A673 (cell line): Measurements from ENCODE around the gene UBE3B. TPM values are rescaled to one million over a fixed set of nuclear protein-coding genes. Genes with fewer than 3 reads are reported as not detected.

Experiments
- BruUV-seq: library from RNA; stranded (reverse); fragments of 400-500 nt; replicated peaks from 2 replicates; lab custom pipeline; 2021; lab: Mats Ljungman, UMichigan
- CTCF ChIA-PET: fragments of 300-600 bp; sonication (Branson Sonifier 250); formaldehyde crosslinking; loops from one replicate; lab custom pipeline; 2022; ENCODE audit warnings: antibody characterized with exemption; lab: Charles Lee
- POLR2A ChIA-PET: fragments of 300-600 bp; sonication (Branson Sonifier 250); formaldehyde crosslinking; loops from one replicate; lab custom pipeline; 2022; ENCODE audit warnings: antibody characterized with exemption; ENCODE audit not compliant: low non-redundant PET; lab: Charles Lee
- DNase-seq: peaks from one replicate; pipeline ENCODE4 v3.0.0-alpha.2; 2015; ENCODE audit warnings: low spot score
- H3K27ac ChIP-seq: fragments of 200-600 bp; sonication (generic); 2 replicates; pipeline ENCODE4 v1.5.1; 2016; ENCODE audit warnings: mixed run types, low read depth, mild to moderate bottlenecking, mixed read lengths, antibody characterized with exemption, low read length; ENCODE audit not compliant: poor library complexity, severe bottlenecking
- H3K27me3 ChIP-seq: fragments of 200-600 bp; sonication (generic); replicated peaks from 2 replicates; pipeline ENCODE4 v1.6.1; 2017; ENCODE audit warnings: mixed run types, low read depth, mild to moderate bottlenecking, mixed read lengths, antibody characterized with exemption, low read length; ENCODE audit not compliant: insufficient read depth, poor library complexity
- H3K36me3 ChIP-seq: fragments of 200-600 bp; sonication (generic); 2 replicates; pipeline ENCODE4 v1.6.1; 2016; ENCODE audit warnings: mixed run types, mild to moderate bottlenecking, mixed read lengths, antibody characterized with exemption, low read length; ENCODE audit not compliant: insufficient read depth, poor library complexity, severe bottlenecking
- H3K4me1 ChIP-seq: fragments of 200-600 bp; sonication (generic); 2 replicates; pipeline ENCODE4 v1.6.1; 2017; ENCODE audit warnings: mixed run types, mild to moderate bottlenecking, mixed read lengths, antibody characterized with exemption, low read length; ENCODE audit not compliant: insufficient read depth, poor library complexity, severe bottlenecking
- H3K4me3 ChIP-seq: fragments of 200-600 bp; sonication (generic); 2 replicates; pipeline ENCODE4 v1.5.1; 2016; ENCODE audit warnings: low read depth, mixed run types, mild to moderate bottlenecking, mixed read lengths, low read length; ENCODE audit not compliant: poor library complexity, severe bottlenecking
- H3K9me3 ChIP-seq: fragments of 200-600 bp; sonication (generic); 2 replicates; pipeline ENCODE4 v1.6.1; 2016; ENCODE audit warnings: mixed run types, low read depth, mild to moderate bottlenecking, mixed read lengths, antibody characterized with exemption, low read length; ENCODE audit not compliant: poor library complexity, severe bottlenecking
- CTCF ChIP-seq: fragments of 300-800, 200-600 bp; sonication (generic); conservative IDR thresholded peaks from 2 replicates; pipeline ENCODE4 v1.5.1; 2017; ENCODE audit warnings: low read depth, mild to moderate bottlenecking, antibody characterized with exemption, low read length, moderate library complexity, mixed read lengths
- EZH2 ChIP-seq: fragments of 200-600 bp; sonication (generic); IDR thresholded peaks from 2 replicates; pipeline ENCODE4 v1.6.1; 2017; ENCODE audit warnings: borderline replicate concordance, low read depth, mild to moderate bottlenecking, mixed read lengths, antibody characterized with exemption, low read length; ENCODE audit not compliant: poor library complexity, severe bottlenecking
- intact Hi-C: fragments of 100-400 bp; cut with micrococcal nuclease; formaldehyde crosslinking; loops from one replicate; pipeline ENCODE4 v1.10.0; 2022; ENCODE audit not compliant: unreplicated experiment
- total RNA-seq: library from RNA; stranded (reverse); gene quantifications from 2 replicates; pipeline ENCODE4 v1.2.3, GENCODE V29; 2021

The UBE3B gene
- total RNA-seq, 1 experiment from 2014 or later, result 29.2 TPM

DNA sequence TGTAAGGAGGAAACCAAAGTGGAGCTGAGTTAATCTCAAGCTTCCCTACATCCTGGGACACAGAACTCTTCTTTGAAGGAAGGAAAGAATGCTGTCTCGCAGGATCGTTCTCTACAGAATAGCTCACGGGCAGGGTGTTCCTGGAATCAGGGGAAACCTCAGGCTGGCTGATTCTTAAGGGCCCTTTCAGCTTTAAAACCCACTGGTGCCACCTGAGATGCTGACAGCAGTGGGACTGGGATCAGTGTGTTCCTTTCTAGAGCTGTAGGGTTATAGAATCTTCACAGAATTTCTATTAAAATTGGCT is 47.8 kb downstream of the UBE3B start:
- no peak overlapping the region for H3K4me3 ChIP-seq
- DNase-seq, result no peak
- ChIA-PET CTCF (no interaction called here), POLR2A (no interaction called here)
- no peak for TF ChIP-seq EZH2
- TF ChIP-seq CTCF, result no peak
- no TSS peak for BruUV-seq
- no peaks in the 10 kb centered on the region for H3K9me3 ChIP-seq
- H3K27me3 ChIP-seq, result no peaks in the 10 kb centered on the region
- H3K27ac ChIP-seq, result no peak overlapping the region
- H3K4me1 ChIP-seq, result peaks cover 5% of the 10 kb centered on the region
- intact Hi-C loops, result no loop called here
- no peaks in the 10 kb centered on the region for H3K36me3 ChIP-seq

GRCh38 chr12:109527489-109528123 is 50.2 kb downstream of the UBE3B start:
- Histone ChIP-seq H3K27me3 (no peaks in the 10 kb centered on the region), H3K4me3 (no peak overlapping the region), H3K9me3 (no peaks in the 10 kb centered on the region), H3K4me1 (peaks cover 5% of the 10 kb centered on the region), H3K36me3 (no peaks in the 10 kb centered on the region), H3K27ac (no peak overlapping the region)
- POLR2A ChIA-PET, result no interaction called here
- CTCF ChIA-PET, result no interaction called here
- no peak for DNase-seq
- no peak for TF ChIP-seq EZH2
- TF ChIP-seq CTCF, result no peak
- no TSS peak for BruUV-seq
- intact Hi-C loops, result no loop called here

GRCh38 chr12:109529691-109530640 is 52.5 kb downstream of the UBE3B start:
- ChIA-PET POLR2A (no interaction called here), CTCF (no interaction called here)
- H3K27ac ChIP-seq, result no peak overlapping the region
- TF ChIP-seq EZH2 (no peak), CTCF (no peak)
- no peaks in the 10 kb centered on the region for H3K36me3 ChIP-seq
- no TSS peak for BruUV-seq
- no peak overlapping the region for H3K4me3 ChIP-seq
- H3K4me1 ChIP-seq, result no peaks in the 10 kb centered on the region
- no peaks in the 10 kb centered on the region for H3K9me3 ChIP-seq
- intact Hi-C loops, result no loop called here
- no peaks in the 10 kb centered on the region for H3K27me3 ChIP-seq
- no peak for DNase-seq
